GM12878 (cell line): ENCODE data around the gene DDX39B. TPM values are rescaled to one million over a fixed set of nuclear protein-coding genes. Genes with fewer than 3 reads are reported as not detected.

Experiments used
- ATAC-seq: fragments of 200-7000 bp; cut with Tn5 transposase; 3 replicates; pipeline ENCODE4 v1.9.1; 2020; ENCODE audit warnings: mild to moderate bottlenecking, moderate library complexity
- BruUV-seq: library from RNA; stranded (reverse); fragments of 400-500 nt; replicated peaks from 2 replicates; lab custom pipeline; 2021; lab: Mats Ljungman, UMichigan
- CTCF ChIA-PET: fragments of 300-600 bp; sonication (Branson Sonifier 250); formaldehyde crosslinking; extraction: SDS; loops from one replicate; lab custom pipeline; 2021; ENCODE audit warnings: inconsistent platforms; lab: Yijun Ruan, JAX
- POLR2A ChIA-PET: fragments of 350-600 bp; formaldehyde crosslinking; extraction: SDS; loops from one replicate; lab custom pipeline; 2021; ENCODE audit warnings: inconsistent platforms; lab: Charles Lee
- RAD21 ChIA-PET: fragments of 300-600 bp; sonication (Branson Sonifier 250); formaldehyde crosslinking; loops from one replicate; lab custom pipeline; 2023; ENCODE audit warnings: antibody characterized with exemption; ENCODE audit not compliant: unreplicated experiment; lab: Charles Lee
- SMC1A ChIA-PET: fragments of 300-600 bp; sonication (Branson Sonifier 250); formaldehyde crosslinking; loops from one replicate; lab custom pipeline; 2023; ENCODE audit not compliant: unreplicated experiment, uncharacterized antibody; lab: Charles Lee
- DNase-seq: peaks from one replicate; pipeline ENCODE4 v3.0.0-alpha.2; 2011; ENCODE audit warnings: low read depth, low spot score
- FAIRE-seq: peaks from 3 replicates; lab custom pipeline; 2011; peaks lifted over from hg19 to GRCh38; lab: Jason Lieb, UNC
- H2AFZ ChIP-seq: 2 replicates; pipeline ENCODE4 v1.6.0; 2011; ENCODE audit warnings: low read depth, low read length, control low read depth; ENCODE audit not compliant: control insufficient read depth
- H3K27ac ChIP-seq: 2 replicates; pipeline ENCODE4 v1.5.1; 2011; ENCODE audit warnings: control low read depth; ENCODE audit not compliant: control insufficient read depth, insufficient read depth
- H3K27me3 ChIP-seq, 2 experiments: replicated peaks in 1 of 2; 2 replicates each; pipeline versions ENCODE4 v1.6.0 to v1.6.1; 2011; ENCODE audit warnings: low read length in 1 of 2; ENCODE audit not compliant: control insufficient read depth in 2 of 2, insufficient read depth in 2 of 2
- H3K36me3 ChIP-seq, 2 experiments: 2 replicates each; pipeline ENCODE4 v1.5.1; 2011; ENCODE audit warnings: low read length in 1 of 2; ENCODE audit not compliant: control insufficient read depth in 2 of 2, insufficient read depth in 2 of 2
- H3K4me1 ChIP-seq: 2 replicates; pipeline ENCODE4 v1.6.1; 2011; ENCODE audit warnings: mild to moderate bottlenecking, low read length, moderate library complexity, mixed read lengths; ENCODE audit not compliant: control insufficient read depth, insufficient read depth
- H3K4me2 ChIP-seq: 2 replicates; pipeline ENCODE4 v1.6.0; 2011; ENCODE audit warnings: control low read depth; ENCODE audit not compliant: control insufficient read depth, insufficient read depth
- H3K4me3 ChIP-seq: fragments of 200-600 bp; sonication (generic); 2 replicates; pipeline ENCODE4 v1.5.1; 2016
- H3K79me2 ChIP-seq: 2 replicates; pipeline ENCODE4 v1.6.0; 2011; ENCODE audit warnings: low read length; ENCODE audit not compliant: control insufficient read depth, insufficient read depth
- H3K9ac ChIP-seq: 2 replicates; pipeline ENCODE4 v1.8.0; 2011; ENCODE audit warnings: low read length, control low read depth, mixed read lengths; ENCODE audit not compliant: control insufficient read depth, insufficient read depth
- H3K9me3 ChIP-seq: replicated peaks from 3 replicates; pipeline ENCODE4 v1.5.1; 2011; ENCODE audit warnings: mild to moderate bottlenecking, low read length; ENCODE audit not compliant: control insufficient read depth, insufficient read depth
- H4K20me1 ChIP-seq: 2 replicates; pipeline ENCODE4 v1.6.0; 2011; ENCODE audit not compliant: control insufficient read depth, insufficient read depth
- CEBPZ ChIP-seq: fragments of 150-350 bp; IDR thresholded peaks from 2 replicates; pipeline ENCODE4 v1.6.1; 2016; ENCODE audit warnings: low read depth, low read length
- ESRRA ChIP-seq: IDR thresholded peaks from 2 replicates; pipeline ENCODE4 v1.6.1; 2012; ENCODE audit warnings: mild to moderate bottlenecking, low read length, improper control_type of control experiment
- IRF5 ChIP-seq: fragments of 450-650 bp; IDR thresholded peaks from 2 replicates; pipeline ENCODE4 v1.6.1; 2017; ENCODE audit warnings: borderline replicate concordance
- JUNB ChIP-seq: IDR thresholded peaks from 2 replicates; pipeline ENCODE4 v1.6.1; 2016; ENCODE audit warnings: antibody characterized with exemption, mild to moderate bottlenecking
- JUND ChIP-seq: IDR thresholded peaks from 2 replicates; pipeline ENCODE4 v1.6.1; 2012; ENCODE audit warnings: low read depth, mild to moderate bottlenecking, low read length, improper control_type of control experiment, moderate library complexity
- MEF2B ChIP-seq: fragments of 450-650 bp; IDR thresholded peaks from 2 replicates; pipeline ENCODE4 v1.6.1; 2018; ENCODE audit warnings: mild to moderate bottlenecking, moderate library complexity; ENCODE audit not compliant: partially characterized antibody, poor library complexity, severe bottlenecking
- POLR2A ChIP-seq: IDR thresholded peaks from 2 replicates; pipeline ENCODE4 v1.6.1; 2011; ENCODE audit warnings: low read depth, mild to moderate bottlenecking, low read length
- POLR2AphosphoS5 ChIP-seq: IDR thresholded peaks from 2 replicates; pipeline ENCODE4 v1.6.1; 2011; ENCODE audit warnings: mild to moderate bottlenecking, low read length, inconsistent platforms
- SMAD1 ChIP-seq: fragments of 450-650 bp; IDR thresholded peaks from 2 replicates; pipeline ENCODE4 v1.6.1; 2018; ENCODE audit warnings: mild to moderate bottlenecking, low read depth; ENCODE audit not compliant: partially characterized antibody
- ZBTB33 ChIP-seq: fragments of 450-650 bp; IDR thresholded peaks from 2 replicates; pipeline ENCODE4 v1.6.1; 2017; ENCODE audit warnings: mild to moderate bottlenecking
- WGBS: methylation state at CpG from one replicate; pipeline ENCODE4 v1.1.6; 2016; ENCODE audit warnings: low lambda C conversion rate; ENCODE audit not compliant: insufficient replicate concordance, insufficient coverage; ENCODE audit errors: missing lambda C conversion rate; 5-methylcytosine and 5-hydroxymethylcytosine counted together
- in situ Hi-C: fragments of 300-500 bp; cut with MboI; formaldehyde crosslinking; loops from 9 replicates; pipeline ENCODE4 v1.14.3; 2018; ENCODE audit warnings: mixed read lengths
- intact Hi-C: fragments of 100-400 bp; cut with micrococcal nuclease; formaldehyde crosslinking; loops from one replicate; pipeline ENCODE4 v1.14.2; 2022; ENCODE audit not compliant: unreplicated experiment
- polyA plus RNA-seq, 11 experiments: library from polyadenylated mRNA; depleted of rRNA in 4 of 11; unstranded in 6 of 11; stranded (reverse) in 5 of 11; fragments of >200 nt; fragmentation: Nextera tagmentation in 4 of 11; fragmentation: Illumina TruSeq in 1 of 11; extraction: Ambion mirVana in 4 of 11; extraction: Trizol in 1 of 11; gene quantifications; 1 replicate in 1 of 11; 2 replicates in 10 of 11; pipeline versions ENCODE4 v1.2.1 to v1.2.3, GENCODE V29; 2011 to 2016; ENCODE audit warnings: inconsistent platforms in 2 of 11, missing spikeins in 2 of 11, low read depth in 1 of 11
- total RNA-seq, 4 experiments: library from RNA; depleted of rRNA in 3 of 4; stranded (reverse); fragments of >200 nt in 3 of 4; fragmentation: Illumina TruSeq in 1 of 4; extraction: Trizol in 1 of 4; gene quantifications; 2 replicates each; pipeline versions ENCODE4 v1.2.1 to v1.2.3, GENCODE V29; 2013 to 2021
- TF ChIP-seq, protein P1 (sequence below): fragments of 450-650 bp; IDR thresholded peaks from 2 replicates; pipeline ENCODE4 v1.6.1; 2018; ENCODE audit warnings: mild to moderate bottlenecking, low read depth, moderate library complexity; ENCODE audit not compliant: partially characterized antibody

Gene DDX39B
- total and polyA plus RNA-seq, 10 of the 15 experiments (the other 5 are each of a cell fraction or from before 2014, with no cell fraction given): 271 to 661 (median 330) TPM

GRCh38 chr6:31528821-31529328 is 12.9 kb downstream of the DDX39B start, which contains the start of gene MCCD1:
TSS of gene MCCD1 (plus strand) at chr6:31528962. CDS start at chr6:31529015, 53 bp downstream.
- no peaks in the 10 kb centered on the region for H4K20me1 ChIP-seq
- in situ Hi-C loops: no loop called here
- TF ChIP-seq POLR2AphosphoS5 (peak; percentile 5; the same call in 1 of the 2 replicates), ZBTB33 (no peak), ESRRA (no peak), MEF2B (no peak), JUND (no peak), POLR2A (peak; percentile 69; the same call in 1 of the 2 replicates), IRF5 (no peak), JUNB (no peak), SMAD1 (no peak), CEBPZ (no peak)
- TF ChIP-seq, protein P1, sequence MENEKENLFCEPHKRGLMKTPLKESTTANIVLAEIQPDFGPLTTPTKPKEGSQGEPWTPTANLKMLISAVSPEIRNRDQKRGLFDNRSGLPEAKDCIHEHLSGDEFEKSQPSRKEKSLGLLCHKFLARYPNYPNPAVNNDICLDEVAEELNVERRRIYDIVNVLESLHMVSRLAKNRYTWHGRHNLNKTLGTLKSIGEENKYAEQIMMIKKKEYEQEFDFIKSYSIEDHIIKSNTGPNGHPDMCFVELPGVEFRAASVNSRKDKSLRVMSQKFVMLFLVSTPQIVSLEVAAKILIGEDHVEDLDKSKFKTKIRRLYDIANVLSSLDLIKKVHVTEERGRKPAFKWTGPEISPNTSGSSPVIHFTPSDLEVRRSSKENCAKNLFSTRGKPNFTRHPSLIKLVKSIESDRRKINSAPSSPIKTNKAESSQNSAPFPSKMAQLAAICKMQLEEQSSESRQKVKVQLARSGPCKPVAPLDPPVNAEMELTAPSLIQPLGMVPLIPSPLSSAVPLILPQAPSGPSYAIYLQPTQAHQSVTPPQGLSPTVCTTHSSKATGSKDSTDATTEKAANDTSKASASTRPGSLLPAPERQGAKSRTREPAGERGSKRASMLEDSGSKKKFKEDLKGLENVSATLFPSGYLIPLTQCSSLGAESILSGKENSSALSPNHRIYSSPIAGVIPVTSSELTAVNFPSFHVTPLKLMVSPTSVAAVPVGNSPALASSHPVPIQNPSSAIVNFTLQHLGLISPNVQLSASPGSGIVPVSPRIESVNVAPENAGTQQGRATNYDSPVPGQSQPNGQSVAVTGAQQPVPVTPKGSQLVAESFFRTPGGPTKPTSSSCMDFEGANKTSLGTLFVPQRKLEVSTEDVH: no peak

More at GRCh38 chr6:31528821-31529328, 12.9 kb downstream of the DDX39B start, which contains the start of gene MCCD1:
- CTCF ChIA-PET: interaction anchor here (2.0 kb wide), 1 partner anchor 34 kb away, joined by 4 read pairs; no protein-coding TSS in a partner anchor
- Histone ChIP-seq H3K79me2 (no peaks in the 10 kb centered on the region; the same call in 1 of the 2 replicates), H3K36me3 (peaks cover 14 to 15% of the 10 kb centered on the region in 2 experiments), H3K4me2 (no peak within 1 kb of the TSS), H2AFZ (no peak within 1 kb of the TSS), H3K27ac (no peak within 1 kb of the TSS), H3K4me1 (no peaks in the 10 kb centered on the region), H3K27me3 (no peaks in the 10 kb centered on the region), H3K9me3 (no peaks in the 10 kb centered on the region), H3K4me3 (no peak within 1 kb of the TSS), H3K9ac (no peak within 1 kb of the TSS)
- WGBS: 90% methylated on average over 6 of the region's 7 CpGs
- no peak for DNase-seq
- peak; percentile 34 for ATAC-seq
- FAIRE-seq: no peak
- SMC1A ChIA-PET: interaction anchor here (1.0 to 1.8 kb wide), 2 partner anchors 12 to 34 kb away, joined by 3 to 5 read pairs; partner anchors contain the start of gene DDX39B
- no TSS peak for BruUV-seq
- intact Hi-C loops: no loop called here
- RAD21 ChIA-PET: no interaction called here
- POLR2A ChIA-PET: no interaction called here
